Measurements from ENCODE around the gene CCNG1.
"Not testable (repeated sequence)": the region's sequence is repeated elsewhere in the genome, so short reads cannot be mapped to it uniquely, and the experiment has no call there.

CCNG1 gene

GRCh38 chr5:163444526-163444925 lies 7.1 kb downstream of the CCNG1 start:
- no peak for TF ChIP-seq CTCF (IDR thresholded peaks at IDR 0.05; ENCODE audit: control insufficient read depth, insufficient read depth, low read depth, low read length, missing control alignments)
- no peak overlapping the region for H3K4me3 ChIP-seq (ENCODE audit: control insufficient read depth, low read depth, low read length)
- no peak for DNase-seq (ENCODE audit: low read depth)

GRCh38 chr5:163445345-163445744 lies 8.0 kb downstream of the CCNG1 start:
- no peak for TF ChIP-seq CTCF (IDR thresholded peaks at IDR 0.05; ENCODE audit: control insufficient read depth, insufficient read depth, low read depth, low read length, missing control alignments)
- no peak for DNase-seq (ENCODE audit: low read depth)
- H3K4me3 ChIP-seq (ENCODE audit: control insufficient read depth, low read depth, low read length): no peak overlapping the region

- TF ChIP-seq CTCF (IDR thresholded peaks at IDR 0.05; ENCODE audit: control insufficient read depth, insufficient read depth, low read depth, low read length, missing control alignments): no peak
- no peak for DNase-seq (ENCODE audit: low read depth)
- no peak overlapping the region for H3K4me3 ChIP-seq (ENCODE audit: control insufficient read depth, low read depth, low read length)
Observed at GRCh38 chr5:163447191-163447590, 9.8 kb downstream of the CCNG1 start.

GRCh38 chr5:163447875-163448274 lies 10.5 kb downstream of the CCNG1 start:
- TF ChIP-seq CTCF (IDR thresholded peaks at IDR 0.05; ENCODE audit: control insufficient read depth, insufficient read depth, low read depth, low read length, missing control alignments): no peak
- no peak for DNase-seq (ENCODE audit: low read depth)
- H3K4me3 ChIP-seq (ENCODE audit: control insufficient read depth, low read depth, low read length): no peak overlapping the region

- no peak overlapping the region for H3K4me3 ChIP-seq (ENCODE audit: control insufficient read depth, low read depth, low read length)
- DNase-seq (ENCODE audit: low read depth): no peak
- no peak for TF ChIP-seq CTCF (IDR thresholded peaks at IDR 0.05; ENCODE audit: control insufficient read depth, insufficient read depth, low read depth, low read length, missing control alignments)
Observed at GRCh38 chr5:163448491-163448890, 11.1 kb downstream of the CCNG1 start.

GRCh38 chr5:163451489-163451888 lies 14.1 kb downstream of the CCNG1 start:
- no peak for TF ChIP-seq CTCF (IDR thresholded peaks at IDR 0.05; ENCODE audit: control insufficient read depth, insufficient read depth, low read depth, low read length, missing control alignments)
- no peak for DNase-seq (ENCODE audit: low read depth)
- H3K4me3 ChIP-seq (ENCODE audit: control insufficient read depth, low read depth, low read length): no peak overlapping the region

- DNase-seq (ENCODE audit: low read depth): no peak
- TF ChIP-seq CTCF (IDR thresholded peaks at IDR 0.05; ENCODE audit: control insufficient read depth, insufficient read depth, low read depth, low read length, missing control alignments): no peak
- H3K4me3 ChIP-seq (ENCODE audit: control insufficient read depth, low read depth, low read length): no peak overlapping the region
Observed at GRCh38 chr5:163453705-163454104, 16.3 kb downstream of the CCNG1 start.

GRCh38 chr5:163455406-163455805 lies 18.0 kb downstream of the CCNG1 start:
- not testable (repeated sequence) for DNase-seq (ENCODE audit: low read depth); H3K4me3 ChIP-seq (ENCODE audit: control insufficient read depth, low read depth, low read length)

All from AG09309 (cell line).